Testis (tissue), 2 donors: ENCODE data around the gene ZXDA.

Experiments used
- POLR2A ChIP-seq: fragments of 450-650 bp; IDR thresholded peaks from one replicate; pipeline ENCODE4 v1.6.1; 2017; ENCODE audit warnings: antibody characterized with exemption, mild to moderate bottlenecking, moderate library complexity
- TF ChIP-seq, protein P1 (sequence below), 3 experiments: fragments of 450-650 bp in 2 of 3; fragments of 200-600 bp in 1 of 3; sonication (generic) in 1 of 3; IDR thresholded peaks; one replicate each; pipeline ENCODE4 v1.5.1; 2016 to 2019; ENCODE audit warnings: antibody characterized with exemption in 3 of 3, mild to moderate bottlenecking in 2 of 3, moderate library complexity in 1 of 3

DNA sequence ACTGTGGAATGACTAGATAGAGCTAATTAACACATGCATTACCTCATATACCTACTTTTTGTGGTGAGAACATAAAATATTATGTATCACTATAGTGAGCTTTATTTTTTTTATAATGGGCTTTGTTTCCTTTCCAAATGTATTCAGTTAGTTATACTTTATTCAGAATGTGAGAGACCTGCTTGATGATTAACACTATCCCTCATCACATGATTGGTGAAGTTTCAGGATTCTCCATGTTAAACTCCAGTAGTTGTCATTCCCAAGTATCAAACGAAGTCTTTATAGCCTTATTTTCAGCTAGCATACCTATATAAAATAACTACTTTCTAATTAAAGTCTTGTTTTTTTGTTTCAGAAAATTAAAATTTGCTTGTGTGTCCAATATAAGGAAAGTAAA lies 8.8 kb downstream of the ZXDA start:
- TF ChIP-seq, protein P1, sequence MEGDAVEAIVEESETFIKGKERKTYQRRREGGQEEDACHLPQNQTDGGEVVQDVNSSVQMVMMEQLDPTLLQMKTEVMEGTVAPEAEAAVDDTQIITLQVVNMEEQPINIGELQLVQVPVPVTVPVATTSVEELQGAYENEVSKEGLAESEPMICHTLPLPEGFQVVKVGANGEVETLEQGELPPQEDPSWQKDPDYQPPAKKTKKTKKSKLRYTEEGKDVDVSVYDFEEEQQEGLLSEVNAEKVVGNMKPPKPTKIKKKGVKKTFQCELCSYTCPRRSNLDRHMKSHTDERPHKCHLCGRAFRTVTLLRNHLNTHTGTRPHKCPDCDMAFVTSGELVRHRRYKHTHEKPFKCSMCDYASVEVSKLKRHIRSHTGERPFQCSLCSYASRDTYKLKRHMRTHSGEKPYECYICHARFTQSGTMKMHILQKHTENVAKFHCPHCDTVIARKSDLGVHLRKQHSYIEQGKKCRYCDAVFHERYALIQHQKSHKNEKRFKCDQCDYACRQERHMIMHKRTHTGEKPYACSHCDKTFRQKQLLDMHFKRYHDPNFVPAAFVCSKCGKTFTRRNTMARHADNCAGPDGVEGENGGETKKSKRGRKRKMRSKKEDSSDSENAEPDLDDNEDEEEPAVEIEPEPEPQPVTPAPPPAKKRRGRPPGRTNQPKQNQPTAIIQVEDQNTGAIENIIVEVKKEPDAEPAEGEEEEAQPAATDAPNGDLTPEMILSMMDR (IDR thresholded peaks at IDR 0.05), result no peak
- no peak for TF ChIP-seq POLR2A
